ENCODE results near the gene TMEM245. TPM values are rescaled to one million over a fixed set of nuclear protein-coding genes. Genes with fewer than 3 reads are reported as not detected.

The TMEM245 gene
- total RNA-seq, 1 donor from 2014 or later = 52.2 TPM

DNA sequence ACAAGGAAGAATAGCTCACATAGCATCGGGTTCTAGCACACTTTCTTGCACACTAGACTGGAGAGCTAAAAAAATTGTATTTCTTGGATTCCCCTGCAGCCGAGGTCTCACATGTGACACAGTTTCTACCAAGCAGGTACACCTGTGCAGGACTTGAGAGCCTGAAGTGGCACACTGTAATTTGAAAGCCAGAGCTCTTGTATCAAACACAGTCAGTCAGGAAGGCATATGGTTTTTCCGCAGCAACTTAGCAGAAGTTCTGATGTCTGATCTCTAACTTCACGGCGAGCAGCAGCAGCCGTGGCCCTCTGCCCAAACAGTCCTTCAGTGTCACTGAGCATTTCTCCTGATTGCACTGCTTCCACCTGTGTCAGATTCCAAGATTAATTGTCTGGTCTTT, 25.5 kb downstream of the TMEM245 start:
- H3K27ac Mint-ChIP-seq (ENCODE audit: unreplicated experiment) = no peak overlapping the region
- H3K4me1 Mint-ChIP-seq (ENCODE audit: low read depth, unreplicated experiment) = peaks cover 31% of the 10 kb centered on the region
- no peak for FAIRE-seq

DNA sequence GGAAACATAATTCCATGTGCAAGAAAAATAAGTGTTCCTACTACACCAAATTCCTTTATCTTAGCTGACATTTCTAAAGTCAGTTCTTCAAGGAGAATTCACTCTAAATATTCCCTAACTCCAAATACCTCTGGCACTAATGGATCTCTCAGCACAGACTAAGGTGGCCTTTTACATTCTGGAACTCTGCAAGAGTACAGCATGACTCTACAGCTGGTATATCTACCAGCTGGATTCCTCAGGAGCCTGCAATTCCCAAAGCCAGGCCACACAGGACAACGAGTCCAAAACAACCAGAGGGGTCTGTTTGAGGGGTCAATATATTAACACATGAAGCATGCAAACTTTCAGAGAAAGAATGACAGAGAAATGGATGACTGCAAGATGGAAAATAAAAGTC, 27.2 kb downstream of the TMEM245 start:
- DNase-seq (ENCODE audit: low read depth) (no peak), FAIRE-seq (no peak)
- Histone ChIP-seq H3K79me2 (ENCODE audit: insufficient read depth, low read length) (peaks cover 42% of the 10 kb centered on the region), H3K36me3 (ENCODE audit: insufficient read depth, low read length) (peaks cover 2% of the 10 kb centered on the region), H3K27me3 (ENCODE audit: insufficient read depth, low read length) (no peaks in the 10 kb centered on the region), H3K4me3 (ENCODE audit: insufficient read depth, low read depth, low read length) (no peak overlapping the region), H3K9me3 (ENCODE audit: insufficient read depth, low read depth, low read length) (no peaks in the 10 kb centered on the region), H3K9ac (ENCODE audit: low read length) (no peak overlapping the region), H3K4me1 (ENCODE audit: insufficient read depth, low read length) (no peaks in the 10 kb centered on the region), H3K27ac (ENCODE audit: low read depth, low read length) (no peak overlapping the region), H3K4me2 (ENCODE audit: low read length) (no peak overlapping the region), H4K20me1 (ENCODE audit: insufficient read depth, low read length) (peaks cover 59% of the 10 kb centered on the region), H2AFZ (ENCODE audit: low read depth, low read length) (no peak overlapping the region)
- no peak overlapping the region for H3K4me3 Mint-ChIP-seq (ENCODE audit: unreplicated experiment)
- H3K9me3 Mint-ChIP-seq (ENCODE audit: unreplicated experiment) = no peaks in the 10 kb centered on the region
- no peaks in the 10 kb centered on the region for H3K27me3 Mint-ChIP-seq (ENCODE audit: low read depth, unreplicated experiment)
- peaks cover 8% of the 10 kb centered on the region for H3K36me3 Mint-ChIP-seq (ENCODE audit: low read depth, unreplicated experiment)
- no peak overlapping the region for H3K27ac Mint-ChIP-seq (ENCODE audit: unreplicated experiment)
- TF ChIP-seq, protein P1, sequence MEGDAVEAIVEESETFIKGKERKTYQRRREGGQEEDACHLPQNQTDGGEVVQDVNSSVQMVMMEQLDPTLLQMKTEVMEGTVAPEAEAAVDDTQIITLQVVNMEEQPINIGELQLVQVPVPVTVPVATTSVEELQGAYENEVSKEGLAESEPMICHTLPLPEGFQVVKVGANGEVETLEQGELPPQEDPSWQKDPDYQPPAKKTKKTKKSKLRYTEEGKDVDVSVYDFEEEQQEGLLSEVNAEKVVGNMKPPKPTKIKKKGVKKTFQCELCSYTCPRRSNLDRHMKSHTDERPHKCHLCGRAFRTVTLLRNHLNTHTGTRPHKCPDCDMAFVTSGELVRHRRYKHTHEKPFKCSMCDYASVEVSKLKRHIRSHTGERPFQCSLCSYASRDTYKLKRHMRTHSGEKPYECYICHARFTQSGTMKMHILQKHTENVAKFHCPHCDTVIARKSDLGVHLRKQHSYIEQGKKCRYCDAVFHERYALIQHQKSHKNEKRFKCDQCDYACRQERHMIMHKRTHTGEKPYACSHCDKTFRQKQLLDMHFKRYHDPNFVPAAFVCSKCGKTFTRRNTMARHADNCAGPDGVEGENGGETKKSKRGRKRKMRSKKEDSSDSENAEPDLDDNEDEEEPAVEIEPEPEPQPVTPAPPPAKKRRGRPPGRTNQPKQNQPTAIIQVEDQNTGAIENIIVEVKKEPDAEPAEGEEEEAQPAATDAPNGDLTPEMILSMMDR (IDR thresholded peaks at IDR 0.05; ENCODE audit: insufficient read depth, low read depth, low read length) = no peak
- no peak for TF ChIP-seq EZH2 (IDR thresholded peaks at IDR 0.05; ENCODE audit: insufficient read depth, low read length)
- peaks cover 17% of the 10 kb centered on the region for H3K4me1 Mint-ChIP-seq (ENCODE audit: low read depth, unreplicated experiment)

More for the DNA sequence above, 25.5 kb downstream of the TMEM245 start:
- no peak for TF ChIP-seq EZH2 (IDR thresholded peaks at IDR 0.05; ENCODE audit: insufficient read depth, low read length)
- TF ChIP-seq, protein P1 (IDR thresholded peaks at IDR 0.05; ENCODE audit: insufficient read depth, low read depth, low read length) = no peak
- Histone ChIP-seq H3K27ac (ENCODE audit: low read depth, low read length) (no peak overlapping the region), H4K20me1 (ENCODE audit: insufficient read depth, low read length) (peaks cover 76% of the 10 kb centered on the region), H3K4me2 (ENCODE audit: low read length) (no peak overlapping the region), H3K9me3 (ENCODE audit: insufficient read depth, low read depth, low read length) (no peaks in the 10 kb centered on the region), H3K27me3 (ENCODE audit: insufficient read depth, low read length) (no peaks in the 10 kb centered on the region), H3K4me3 (ENCODE audit: insufficient read depth, low read depth, low read length) (no peak overlapping the region), H3K9ac (ENCODE audit: low read length) (no peak overlapping the region), H3K79me2 (ENCODE audit: insufficient read depth, low read length) (peaks cover 49% of the 10 kb centered on the region), H3K36me3 (ENCODE audit: insufficient read depth, low read length) (peaks cover 2% of the 10 kb centered on the region), H3K4me1 (ENCODE audit: insufficient read depth, low read length) (peaks cover 16% of the 10 kb centered on the region), H2AFZ (ENCODE audit: low read depth, low read length) (no peak overlapping the region)
- H3K9me3 Mint-ChIP-seq (ENCODE audit: unreplicated experiment) = no peaks in the 10 kb centered on the region
- H3K36me3 Mint-ChIP-seq (ENCODE audit: low read depth, unreplicated experiment) = peaks cover 8% of the 10 kb centered on the region
- no peaks in the 10 kb centered on the region for H3K27me3 Mint-ChIP-seq (ENCODE audit: low read depth, unreplicated experiment)
- DNase-seq (ENCODE audit: low read depth) = no peak
- no peak overlapping the region for H3K4me3 Mint-ChIP-seq (ENCODE audit: unreplicated experiment)

DNA sequence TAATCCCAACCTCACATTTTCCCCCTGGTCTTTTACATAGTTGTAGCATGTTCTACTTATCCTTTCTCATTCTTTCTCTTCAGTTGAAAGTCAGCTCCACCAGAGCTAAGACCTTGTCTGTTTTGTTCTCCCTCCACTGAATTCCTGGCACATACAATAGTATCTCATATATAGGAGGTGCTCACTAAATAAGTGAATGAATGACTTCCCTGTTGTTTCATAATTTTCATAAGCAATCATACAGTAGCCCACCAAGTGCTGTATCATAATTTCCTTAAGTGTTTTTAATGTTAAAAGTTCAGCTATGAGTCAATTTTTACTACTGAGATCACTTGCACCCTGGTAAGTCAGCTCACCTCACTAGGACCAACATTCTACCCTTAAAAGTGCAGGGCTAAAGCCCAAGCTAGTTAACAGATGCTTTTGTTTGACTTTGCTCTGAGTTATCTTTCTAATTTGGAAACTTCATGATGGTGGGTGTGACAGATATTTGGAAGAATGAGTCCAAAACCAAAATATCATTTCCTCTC, 27.6 kb downstream of the TMEM245 start:
- no peak overlapping the region for H2AFZ ChIP-seq (ENCODE audit: low read depth, low read length)
- H3K27ac ChIP-seq (ENCODE audit: low read depth, low read length) = no peak overlapping the region
- peaks cover 37% of the 10 kb centered on the region for H3K79me2 ChIP-seq (ENCODE audit: insufficient read depth, low read length)
- no peaks in the 10 kb centered on the region for H3K27me3 ChIP-seq (ENCODE audit: insufficient read depth, low read length)
- Mint-ChIP-seq H3K4me1 (ENCODE audit: low read depth, unreplicated experiment) (peaks cover 15% of the 10 kb centered on the region), H3K36me3 (ENCODE audit: low read depth, unreplicated experiment) (peaks cover 8% of the 10 kb centered on the region), H3K27ac (ENCODE audit: unreplicated experiment) (no peak overlapping the region), H3K4me3 (ENCODE audit: unreplicated experiment) (no peak overlapping the region), H3K27me3 (ENCODE audit: low read depth, unreplicated experiment) (no peaks in the 10 kb centered on the region), H3K9me3 (ENCODE audit: unreplicated experiment) (no peaks in the 10 kb centered on the region)
- TF ChIP-seq, protein P1 (IDR thresholded peaks at IDR 0.05; ENCODE audit: insufficient read depth, low read depth, low read length) = no peak
- no peak for TF ChIP-seq EZH2 (IDR thresholded peaks at IDR 0.05; ENCODE audit: insufficient read depth, low read length)
- peaks cover 2% of the 10 kb centered on the region for H3K36me3 ChIP-seq (ENCODE audit: insufficient read depth, low read length)
- H3K9me3 ChIP-seq (ENCODE audit: insufficient read depth, low read depth, low read length) = no peaks in the 10 kb centered on the region
- H3K4me1 ChIP-seq (ENCODE audit: insufficient read depth, low read length) = no peaks in the 10 kb centered on the region
- no peak overlapping the region for H3K4me2 ChIP-seq (ENCODE audit: low read length)
- no peak for FAIRE-seq
- peaks cover 54% of the 10 kb centered on the region for H4K20me1 ChIP-seq (ENCODE audit: insufficient read depth, low read length)
- no peak for DNase-seq (ENCODE audit: low read depth)
- no peak overlapping the region for H3K4me3 ChIP-seq (ENCODE audit: insufficient read depth, low read depth, low read length)
- no peak overlapping the region for H3K9ac ChIP-seq (ENCODE audit: low read length)
